ENCODE results near the gene CARD8.

GRCh38 chr19:48190885-48191284 is 64.8 kb downstream of the CARD8 start:
- TF ChIP-seq REST (IDR thresholded peaks at IDR 0.05; ENCODE audit: insufficient replicate concordance, low read depth) = no peak
- no peak for TF ChIP-seq POLR2AphosphoS5 (IDR thresholded peaks at IDR 0.05; ENCODE audit: low read depth)
- TF ChIP-seq, protein P1, sequence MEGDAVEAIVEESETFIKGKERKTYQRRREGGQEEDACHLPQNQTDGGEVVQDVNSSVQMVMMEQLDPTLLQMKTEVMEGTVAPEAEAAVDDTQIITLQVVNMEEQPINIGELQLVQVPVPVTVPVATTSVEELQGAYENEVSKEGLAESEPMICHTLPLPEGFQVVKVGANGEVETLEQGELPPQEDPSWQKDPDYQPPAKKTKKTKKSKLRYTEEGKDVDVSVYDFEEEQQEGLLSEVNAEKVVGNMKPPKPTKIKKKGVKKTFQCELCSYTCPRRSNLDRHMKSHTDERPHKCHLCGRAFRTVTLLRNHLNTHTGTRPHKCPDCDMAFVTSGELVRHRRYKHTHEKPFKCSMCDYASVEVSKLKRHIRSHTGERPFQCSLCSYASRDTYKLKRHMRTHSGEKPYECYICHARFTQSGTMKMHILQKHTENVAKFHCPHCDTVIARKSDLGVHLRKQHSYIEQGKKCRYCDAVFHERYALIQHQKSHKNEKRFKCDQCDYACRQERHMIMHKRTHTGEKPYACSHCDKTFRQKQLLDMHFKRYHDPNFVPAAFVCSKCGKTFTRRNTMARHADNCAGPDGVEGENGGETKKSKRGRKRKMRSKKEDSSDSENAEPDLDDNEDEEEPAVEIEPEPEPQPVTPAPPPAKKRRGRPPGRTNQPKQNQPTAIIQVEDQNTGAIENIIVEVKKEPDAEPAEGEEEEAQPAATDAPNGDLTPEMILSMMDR (IDR thresholded peaks at IDR 0.05; ENCODE audit: insufficient read depth, low read length) = no peak
- no peak for TF ChIP-seq SPI1 (IDR thresholded peaks at IDR 0.05; ENCODE audit: borderline replicate concordance, low read depth)

Measured in HL-60 (cell line).